ENCODE measurements around the gene DLX2.
"Not testable (repeated sequence)": the region's sequence is repeated elsewhere in the genome, so short reads cannot be mapped to it uniquely, and the experiment has no call there.

DLX2 gene

GRCh38 chr2:172079838-172080640 lies 22.7 kb downstream of the DLX2 start:
- Histone ChIP-seq H3K9ac (ENCODE audit: low read depth, low read length) (no peak overlapping the region), H3K27me3 (ENCODE audit: control insufficient read depth, insufficient read depth, low read length) (peaks cover 93% of the 10 kb centered on the region), H3K4me3 (ENCODE audit: low read depth, low read length) (no peak overlapping the region), H3K36me3 (ENCODE audit: control insufficient read depth, insufficient read depth, low read length) (no peaks in the 10 kb centered on the region), H3K27ac (ENCODE audit: low read depth, low read length) (no peak overlapping the region), H3K4me1 (ENCODE audit: control insufficient read depth, insufficient read depth, low read length) (peaks cover 35% of the 10 kb centered on the region), H3K9me3 (ENCODE audit: control insufficient read depth, insufficient read depth, low read length) (no peaks in the 10 kb centered on the region)

- Histone ChIP-seq H3K27ac (ENCODE audit: low read depth, low read length) (no peak overlapping the region), H3K36me3 (ENCODE audit: control insufficient read depth, insufficient read depth, low read length) (no peaks in the 10 kb centered on the region), H3K9me3 (ENCODE audit: control insufficient read depth, insufficient read depth, low read length) (no peaks in the 10 kb centered on the region), H3K4me3 (ENCODE audit: low read depth, low read length) (no peak overlapping the region), H3K9ac (ENCODE audit: low read depth, low read length) (no peak overlapping the region), H3K27me3 (ENCODE audit: control insufficient read depth, insufficient read depth, low read length) (peaks cover 87% of the 10 kb centered on the region), H3K4me1 (ENCODE audit: control insufficient read depth, insufficient read depth, low read length) (peaks cover 35% of the 10 kb centered on the region)
Observed at GRCh38 chr2:172079416-172079815, 23.3 kb downstream of the DLX2 start.

- Histone ChIP-seq H3K36me3 (ENCODE audit: control insufficient read depth, insufficient read depth, low read length) (no peaks in the 10 kb centered on the region), H3K4me3 (ENCODE audit: low read depth, low read length) (no peak overlapping the region), H3K9ac (ENCODE audit: low read depth, low read length) (no peak overlapping the region), H3K27me3 (ENCODE audit: control insufficient read depth, insufficient read depth, low read length) (peaks cover 35% of the 10 kb centered on the region), H3K9me3 (ENCODE audit: control insufficient read depth, insufficient read depth, low read length) (no peaks in the 10 kb centered on the region), H3K4me1 (ENCODE audit: control insufficient read depth, insufficient read depth, low read length) (no peaks in the 10 kb centered on the region), H3K27ac (ENCODE audit: low read depth, low read length) (no peak overlapping the region)
Observed at GRCh38 chr2:172074254-172074653, 28.4 kb downstream of the DLX2 start.

GRCh38 chr2:172073518-172073917 lies 29.2 kb downstream of the DLX2 start:
- H3K4me1 ChIP-seq (ENCODE audit: control insufficient read depth, insufficient read depth, low read length), result no peaks in the 10 kb centered on the region
- H3K27me3 ChIP-seq (ENCODE audit: control insufficient read depth, insufficient read depth, low read length), result peaks cover 28% of the 10 kb centered on the region
- no peaks in the 10 kb centered on the region for H3K9me3 ChIP-seq (ENCODE audit: control insufficient read depth, insufficient read depth, low read length)
- H3K27ac ChIP-seq (ENCODE audit: low read depth, low read length), result no peak overlapping the region
- H3K4me3 ChIP-seq (ENCODE audit: low read depth, low read length), result no peak overlapping the region
- no peaks in the 10 kb centered on the region for H3K36me3 ChIP-seq (ENCODE audit: control insufficient read depth, insufficient read depth, low read length)
- H3K9ac ChIP-seq (ENCODE audit: low read depth, low read length), result no peak overlapping the region

- Histone ChIP-seq H3K27me3 (ENCODE audit: control insufficient read depth, insufficient read depth, low read length) (peaks cover 20% of the 10 kb centered on the region), H3K36me3 (ENCODE audit: control insufficient read depth, insufficient read depth, low read length) (no peaks in the 10 kb centered on the region), H3K4me3 (ENCODE audit: low read depth, low read length) (no peak overlapping the region), H3K9ac (ENCODE audit: low read depth, low read length) (no peak overlapping the region), H3K27ac (ENCODE audit: low read depth, low read length) (no peak overlapping the region), H3K4me1 (ENCODE audit: control insufficient read depth, insufficient read depth, low read length) (no peaks in the 10 kb centered on the region), H3K9me3 (ENCODE audit: control insufficient read depth, insufficient read depth, low read length) (no peaks in the 10 kb centered on the region)
Observed at GRCh38 chr2:172072706-172073105, 30.0 kb downstream of the DLX2 start.

GRCh38 chr2:172072303-172072702 lies 30.4 kb downstream of the DLX2 start:
- H3K4me3 ChIP-seq (ENCODE audit: low read depth, low read length), result no peak overlapping the region
- H3K27me3 ChIP-seq (ENCODE audit: control insufficient read depth, insufficient read depth, low read length), result peaks cover 16% of the 10 kb centered on the region
- H3K27ac ChIP-seq (ENCODE audit: low read depth, low read length), result no peak overlapping the region
- H3K9ac ChIP-seq (ENCODE audit: low read depth, low read length), result no peak overlapping the region
- no peaks in the 10 kb centered on the region for H3K36me3 ChIP-seq (ENCODE audit: control insufficient read depth, insufficient read depth, low read length)
- H3K4me1 ChIP-seq (ENCODE audit: control insufficient read depth, insufficient read depth, low read length), result no peaks in the 10 kb centered on the region
- no peaks in the 10 kb centered on the region for H3K9me3 ChIP-seq (ENCODE audit: control insufficient read depth, insufficient read depth, low read length)

GRCh38 chr2:172070936-172071335 lies 31.8 kb downstream of the DLX2 start:
- Histone ChIP-seq H3K9me3 (ENCODE audit: control insufficient read depth, insufficient read depth, low read length) (no peaks in the 10 kb centered on the region), H3K4me3 (ENCODE audit: low read depth, low read length) (no peak overlapping the region), H3K27ac (ENCODE audit: low read depth, low read length) (no peak overlapping the region), H3K27me3 (ENCODE audit: control insufficient read depth, insufficient read depth, low read length) (peaks cover 4% of the 10 kb centered on the region; the same call in 1 of the 2 replicates), H3K9ac (ENCODE audit: low read depth, low read length) (no peak overlapping the region), H3K36me3 (ENCODE audit: control insufficient read depth, insufficient read depth, low read length) (no peaks in the 10 kb centered on the region), H3K4me1 (ENCODE audit: control insufficient read depth, insufficient read depth, low read length) (no peaks in the 10 kb centered on the region)

GRCh38 chr2:172067905-172068304 lies 34.8 kb downstream of the DLX2 start:
- H3K4me3 ChIP-seq (ENCODE audit: low read depth, low read length); H3K36me3 ChIP-seq (ENCODE audit: control insufficient read depth, insufficient read depth, low read length); H3K27me3 ChIP-seq (ENCODE audit: control insufficient read depth, insufficient read depth, low read length); H3K9ac ChIP-seq (ENCODE audit: low read depth, low read length); H3K9me3 ChIP-seq (ENCODE audit: control insufficient read depth, insufficient read depth, low read length); H3K4me1 ChIP-seq (ENCODE audit: control insufficient read depth, insufficient read depth, low read length); H3K27ac ChIP-seq (ENCODE audit: low read depth, low read length): not testable (repeated sequence)

- Histone ChIP-seq H3K4me3 (ENCODE audit: low read depth, low read length) (no peak overlapping the region), H3K4me1 (ENCODE audit: control insufficient read depth, insufficient read depth, low read length) (no peaks in the 10 kb centered on the region), H3K27ac (ENCODE audit: low read depth, low read length) (no peak overlapping the region), H3K9ac (ENCODE audit: low read depth, low read length) (no peak overlapping the region), H3K9me3 (ENCODE audit: control insufficient read depth, insufficient read depth, low read length) (no peaks in the 10 kb centered on the region), H3K27me3 (ENCODE audit: control insufficient read depth, insufficient read depth, low read length) (no peaks in the 10 kb centered on the region), H3K36me3 (ENCODE audit: control insufficient read depth, insufficient read depth, low read length) (no peaks in the 10 kb centered on the region)
Observed at GRCh38 chr2:172066394-172066886, 36.3 kb downstream of the DLX2 start.

GRCh38 chr2:172065111-172065510 lies 37.6 kb downstream of the DLX2 start:
- Histone ChIP-seq H3K4me3 (ENCODE audit: low read depth, low read length) (no peak overlapping the region), H3K9me3 (ENCODE audit: control insufficient read depth, insufficient read depth, low read length) (no peaks in the 10 kb centered on the region), H3K27ac (ENCODE audit: low read depth, low read length) (no peak overlapping the region), H3K4me1 (ENCODE audit: control insufficient read depth, insufficient read depth, low read length) (no peaks in the 10 kb centered on the region; the same call in 1 of the 2 replicates), H3K9ac (ENCODE audit: low read depth, low read length) (no peak overlapping the region), H3K27me3 (ENCODE audit: control insufficient read depth, insufficient read depth, low read length) (no peaks in the 10 kb centered on the region), H3K36me3 (ENCODE audit: control insufficient read depth, insufficient read depth, low read length) (no peaks in the 10 kb centered on the region)

GRCh38 chr2:172063446-172063845 lies 39.3 kb downstream of the DLX2 start:
- Histone ChIP-seq H3K4me3 (ENCODE audit: low read depth, low read length) (no peak overlapping the region), H3K36me3 (ENCODE audit: control insufficient read depth, insufficient read depth, low read length) (no peaks in the 10 kb centered on the region), H3K9me3 (ENCODE audit: control insufficient read depth, insufficient read depth, low read length) (no peaks in the 10 kb centered on the region), H3K4me1 (ENCODE audit: control insufficient read depth, insufficient read depth, low read length) (no peaks in the 10 kb centered on the region; the same call in 1 of the 2 replicates), H3K27ac (ENCODE audit: low read depth, low read length) (no peak overlapping the region), H3K9ac (ENCODE audit: low read depth, low read length) (no peak overlapping the region), H3K27me3 (ENCODE audit: control insufficient read depth, insufficient read depth, low read length) (no peaks in the 10 kb centered on the region)

All from HUES48 (cell line).